Cardiac muscle cell (in vitro differentiated cells and primary cell): Measurements from ENCODE around the gene SNX30. TPM values are rescaled to one million over a fixed set of nuclear protein-coding genes. Genes with fewer than 3 reads are reported as not detected.

Experiments
- DNase-seq, 2 donors: peaks; one replicate each; pipeline versions ENCODE4 v3.0.0 to v3.0.0-alpha.2; 2010 to 2017; ENCODE audit warnings: low read depth in 1 of 2, low spot score in 1 of 2
- H3K27ac ChIP-seq: fragments of 200-600 bp; sonication (generic); 2 replicates; pipeline ENCODE4 v1.5.1; 2016
- H3K27me3 ChIP-seq: fragments of 200-600 bp; sonication (generic); 2 replicates; pipeline ENCODE4 v1.6.0; 2016; ENCODE audit warnings: control low read depth
- H3K36me3 ChIP-seq: fragments of 200-600 bp; sonication (generic); 2 replicates; pipeline ENCODE4 v1.5.1; 2016; ENCODE audit warnings: control low read depth
- H3K4me1 ChIP-seq: fragments of 200-600 bp; sonication (generic); 2 replicates; pipeline ENCODE4 v1.8.1; 2017; ENCODE audit warnings: low read depth, mild to moderate bottlenecking, mixed run types
- H3K4me3 ChIP-seq: fragments of 200-600 bp; sonication (generic); 2 replicates; pipeline ENCODE4 v1.5.1; 2016; ENCODE audit warnings: mild to moderate bottlenecking
- H3K9me3 ChIP-seq: fragments of 200-600 bp; sonication (generic); 2 replicates; pipeline ENCODE4 v1.5.1; 2017; ENCODE audit warnings: low read depth, mild to moderate bottlenecking, control low read depth
- polyA plus RNA-seq: library from polyadenylated mRNA; unstranded; fragments of >200 nt; fragmentation: Nextera tagmentation; extraction: Ambion mirVana; gene quantifications from 2 replicates; pipeline ENCODE4 v1.2.1, GENCODE V29; 2016
- total RNA-seq: library from RNA; depleted of rRNA; stranded (reverse); fragments of >200 nt; gene quantifications from 2 replicates; pipeline ENCODE4 v1.2.3, GENCODE V29; 2016
- TF ChIP-seq, protein P1 (sequence below): IDR thresholded peaks from 2 replicates; pipeline ENCODE4 v1.5.1; 2012; ENCODE audit warnings: low read depth, mild to moderate bottlenecking, low read length

SNX30 gene
- total and polyA plus RNA-seq, 2 experiments from 2014 or later: 3.4 to 8.3 TPM

DNA sequence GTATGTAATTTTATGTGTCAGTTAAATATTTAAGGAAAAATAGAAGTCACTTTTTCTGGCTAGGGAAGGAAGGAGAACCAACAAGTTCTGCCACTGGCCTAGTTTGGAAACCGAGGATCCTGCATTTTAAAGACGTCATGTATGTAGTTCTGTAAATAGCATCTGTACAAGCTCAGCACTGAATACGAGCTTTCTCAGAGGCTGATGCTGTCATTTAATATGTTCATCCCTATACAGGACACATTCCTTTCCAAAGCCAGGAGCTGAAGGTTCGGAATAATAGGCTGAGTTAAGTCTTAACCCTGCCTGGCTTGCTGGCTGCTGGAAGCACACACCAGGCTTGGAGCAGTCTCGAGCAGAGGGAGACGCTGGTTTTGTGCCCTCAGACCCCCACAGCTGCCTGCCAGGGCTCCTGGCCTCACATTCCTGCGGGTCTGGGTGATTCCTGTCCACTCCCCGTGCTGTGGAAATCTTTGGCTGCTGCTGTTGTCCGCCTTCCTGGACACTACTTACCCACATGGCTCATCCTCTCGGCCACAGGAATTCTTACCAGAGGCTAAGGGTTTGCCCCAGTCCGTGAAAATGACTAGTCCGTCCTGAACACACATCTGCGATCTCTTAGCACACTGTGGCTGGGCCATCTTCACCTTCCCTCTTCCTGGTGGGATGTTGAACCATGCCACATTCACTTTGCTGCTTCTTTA is 103.5 kb downstream of the SNX30 start:
- TF ChIP-seq, protein P1, sequence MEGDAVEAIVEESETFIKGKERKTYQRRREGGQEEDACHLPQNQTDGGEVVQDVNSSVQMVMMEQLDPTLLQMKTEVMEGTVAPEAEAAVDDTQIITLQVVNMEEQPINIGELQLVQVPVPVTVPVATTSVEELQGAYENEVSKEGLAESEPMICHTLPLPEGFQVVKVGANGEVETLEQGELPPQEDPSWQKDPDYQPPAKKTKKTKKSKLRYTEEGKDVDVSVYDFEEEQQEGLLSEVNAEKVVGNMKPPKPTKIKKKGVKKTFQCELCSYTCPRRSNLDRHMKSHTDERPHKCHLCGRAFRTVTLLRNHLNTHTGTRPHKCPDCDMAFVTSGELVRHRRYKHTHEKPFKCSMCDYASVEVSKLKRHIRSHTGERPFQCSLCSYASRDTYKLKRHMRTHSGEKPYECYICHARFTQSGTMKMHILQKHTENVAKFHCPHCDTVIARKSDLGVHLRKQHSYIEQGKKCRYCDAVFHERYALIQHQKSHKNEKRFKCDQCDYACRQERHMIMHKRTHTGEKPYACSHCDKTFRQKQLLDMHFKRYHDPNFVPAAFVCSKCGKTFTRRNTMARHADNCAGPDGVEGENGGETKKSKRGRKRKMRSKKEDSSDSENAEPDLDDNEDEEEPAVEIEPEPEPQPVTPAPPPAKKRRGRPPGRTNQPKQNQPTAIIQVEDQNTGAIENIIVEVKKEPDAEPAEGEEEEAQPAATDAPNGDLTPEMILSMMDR: no peak
- Histone ChIP-seq H3K4me1 (no peaks in the 10 kb centered on the region), H3K9me3 (no peaks in the 10 kb centered on the region), H3K27ac (no peak overlapping the region), H3K36me3 (no peaks in the 10 kb centered on the region), H3K4me3 (no peak overlapping the region), H3K27me3 (no peaks in the 10 kb centered on the region)
- DNase-seq: no peak

DNA sequence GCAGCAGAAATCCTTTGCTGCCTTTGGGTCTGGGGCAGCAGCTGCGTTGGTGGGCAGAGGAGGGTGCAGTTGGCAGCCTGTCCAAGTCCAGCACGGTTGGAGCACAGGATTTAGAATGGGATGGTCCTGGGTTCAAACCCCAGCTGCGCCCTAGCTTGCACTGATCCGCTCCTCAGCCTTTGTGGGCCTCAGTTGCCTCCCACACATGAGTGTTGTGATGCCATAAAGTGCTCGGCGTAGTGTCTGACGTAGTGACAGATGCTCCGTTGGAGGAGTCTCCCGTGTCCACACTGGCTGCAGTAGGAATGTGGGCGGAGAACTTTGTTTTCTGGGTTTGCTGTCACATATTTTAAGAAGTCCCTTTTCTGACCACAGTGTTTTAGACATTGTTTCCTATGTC is 104.1 kb downstream of the SNX30 start:
- no peak for DNase-seq
- no peak overlapping the region for H3K4me3 ChIP-seq
- H3K9me3 ChIP-seq: no peaks in the 10 kb centered on the region
- no peaks in the 10 kb centered on the region for H3K27me3 ChIP-seq
- H3K4me1 ChIP-seq: no peaks in the 10 kb centered on the region
- TF ChIP-seq, protein P1: no peak
- no peak overlapping the region for H3K27ac ChIP-seq
- H3K36me3 ChIP-seq: no peaks in the 10 kb centered on the region

DNA sequence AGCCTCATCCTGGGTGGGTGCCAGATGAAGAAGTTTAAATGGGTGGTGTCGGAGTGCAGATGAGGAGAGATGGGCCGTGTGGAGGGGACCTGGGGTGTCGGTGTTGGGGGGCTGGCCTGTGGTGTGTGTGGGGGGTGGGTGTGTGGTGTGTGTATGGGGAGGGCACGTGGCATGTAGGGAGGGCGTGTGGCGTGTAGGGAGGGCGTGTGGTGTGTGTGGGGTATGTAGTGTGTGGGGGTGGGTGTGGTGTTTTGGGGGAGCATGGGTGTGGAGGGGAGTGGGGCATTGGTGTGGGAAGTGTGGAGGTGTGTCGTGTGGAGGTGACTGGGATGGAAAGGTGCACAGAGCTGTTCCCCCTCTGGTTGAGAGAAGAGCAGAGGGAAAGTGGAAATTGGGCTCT is 105.6 kb downstream of the SNX30 start:
- DNase-seq: no peak
- Histone ChIP-seq H3K36me3 (no peaks in the 10 kb centered on the region), H3K4me1 (peaks cover 4% of the 10 kb centered on the region), H3K9me3 (no peaks in the 10 kb centered on the region), H3K27ac (no peak overlapping the region), H3K27me3 (no peaks in the 10 kb centered on the region), H3K4me3 (no peak overlapping the region)
- TF ChIP-seq, protein P1: no peak

DNA sequence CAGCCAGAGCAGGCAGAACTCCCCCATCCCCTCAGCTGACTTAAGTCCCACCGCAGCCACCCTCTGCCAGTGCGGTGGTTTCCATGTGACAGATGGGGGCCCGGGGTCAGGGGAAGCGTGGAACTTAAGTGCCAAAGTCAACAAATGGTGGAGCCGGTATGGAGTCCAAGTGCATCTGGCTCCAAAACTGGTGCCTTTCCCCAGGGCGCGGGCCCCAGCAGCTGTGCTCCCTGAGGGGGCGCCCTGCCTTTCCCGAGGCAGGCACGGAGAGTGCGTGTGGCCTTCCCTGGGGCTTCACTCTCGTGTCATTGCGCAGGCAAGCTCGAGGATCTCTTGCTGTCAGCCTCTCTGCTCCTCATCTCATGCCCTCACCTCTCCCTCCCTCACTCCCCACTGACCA is 106.3 kb downstream of the SNX30 start:
- H3K27me3 ChIP-seq: no peaks in the 10 kb centered on the region
- H3K36me3 ChIP-seq: no peaks in the 10 kb centered on the region
- DNase-seq: no peak
- H3K4me3 ChIP-seq: no peak overlapping the region
- H3K4me1 ChIP-seq: peaks cover 11% of the 10 kb centered on the region
- TF ChIP-seq, protein P1: no peak
- H3K9me3 ChIP-seq: no peaks in the 10 kb centered on the region
- H3K27ac ChIP-seq: no peak overlapping the region

DNA sequence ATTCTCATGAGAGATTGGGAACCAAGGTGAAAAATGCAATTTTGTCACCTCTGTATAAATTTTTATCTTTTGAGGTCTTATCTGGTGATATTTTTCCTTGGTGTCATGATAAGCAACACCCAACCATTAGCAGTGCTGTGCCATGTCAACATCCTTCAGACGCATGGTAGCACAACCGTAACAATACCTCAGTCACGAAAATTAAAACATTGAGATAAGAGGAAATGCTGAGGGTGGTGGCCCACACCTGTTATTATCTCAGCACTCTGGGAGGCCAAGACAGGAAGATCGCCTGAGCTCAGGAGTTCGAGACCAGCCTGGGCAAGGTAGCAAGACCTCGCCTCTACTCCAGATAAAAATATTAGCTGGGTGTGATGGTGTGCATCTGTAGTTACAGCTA is 107.4 kb downstream of the SNX30 start:
- no peak for DNase-seq
- Histone ChIP-seq H3K4me3 (no peak overlapping the region), H3K9me3 (no peaks in the 10 kb centered on the region), H3K27me3 (no peaks in the 10 kb centered on the region), H3K4me1 (peaks cover 13% of the 10 kb centered on the region), H3K27ac (no peak overlapping the region), H3K36me3 (no peaks in the 10 kb centered on the region)
- TF ChIP-seq, protein P1: no peak
